GM12878 (cell line): ENCODE data around the gene EHD1. TPM values are rescaled to one million over a fixed set of nuclear protein-coding genes. Genes with fewer than 3 reads are reported as not detected.

ENCODE experiments used
- FOS ChIP-seq: IDR thresholded peaks from 3 replicates; pipeline ENCODE4 v1.6.1; 2011; ENCODE audit warnings: borderline replicate concordance; ENCODE audit not compliant: insufficient read length; ENCODE audit errors: extremely low read depth
- GABPA ChIP-seq: IDR thresholded peaks from 2 replicates; pipeline ENCODE4 v1.6.1; 2014; ENCODE audit warnings: antibody characterized with exemption, low read depth, mild to moderate bottlenecking, inconsistent platforms
- KLF5 ChIP-seq: fragments of 450-650 bp; IDR thresholded peaks from 2 replicates; pipeline ENCODE4 v1.6.1; 2014; ENCODE audit warnings: mild to moderate bottlenecking; ENCODE audit not compliant: partially characterized antibody
- MLLT1 ChIP-seq: fragments of 450-650 bp; IDR thresholded peaks from 2 replicates; pipeline ENCODE4 v1.6.1; 2016; ENCODE audit warnings: mild to moderate bottlenecking
- MTA2 ChIP-seq: fragments of 450-650 bp; IDR thresholded peaks from 2 replicates; pipeline ENCODE4 v1.6.1; 2016; ENCODE audit warnings: low read depth, mild to moderate bottlenecking, moderate library complexity
- NR2C2 ChIP-seq: IDR thresholded peaks from 2 replicates; pipeline ENCODE4 v1.6.1; 2011; ENCODE audit warnings: borderline replicate concordance, low read depth; ENCODE audit not compliant: control insufficient read depth, insufficient read length
- NR2F1 ChIP-seq: fragments of 450-650 bp; conservative IDR thresholded peaks from 2 replicates; pipeline ENCODE4 v1.6.1; 2017; ENCODE audit warnings: mild to moderate bottlenecking
- POU2F2 ChIP-seq: IDR thresholded peaks from 3 replicates; pipeline ENCODE4 v1.6.1; 2011; ENCODE audit warnings: low read depth, mild to moderate bottlenecking, low read length, borderline replicate concordance
- SP1 ChIP-seq: IDR thresholded peaks from one replicate; pipeline ENCODE4 v1.6.1; 2011; ENCODE audit warnings: low read depth, low read length
- SREBF1 ChIP-seq: IDR thresholded peaks from 2 replicates; pipeline ENCODE4 v1.6.1; 2012; ENCODE audit warnings: mild to moderate bottlenecking, low read length
- SUZ12 ChIP-seq: fragments of 200-600 bp; sonication (generic); IDR thresholded peaks from one replicate; pipeline ENCODE4 v1.6.1; 2018; ENCODE audit warnings: antibody characterized with exemption, mild to moderate bottlenecking; ENCODE audit not compliant: unreplicated experiment
- TBL1XR1 ChIP-seq: IDR thresholded peaks from 2 replicates; pipeline ENCODE4 v1.6.1; 2012; ENCODE audit warnings: low read depth, low read length, improper control_type of control experiment
- WRNIP1 ChIP-seq: IDR thresholded peaks from 2 replicates; pipeline ENCODE4 v1.6.1; 2011; ENCODE audit warnings: low read depth, low read length, improper control_type of control experiment, borderline replicate concordance
- YBX1 ChIP-seq: fragments of 450-650 bp; IDR thresholded peaks from 2 replicates; pipeline ENCODE4 v1.6.1; 2016; ENCODE audit warnings: antibody characterized with exemption
- ZBTB11 ChIP-seq: fragments of 450-650 bp; formaldehyde crosslinking; IDR thresholded peaks from 2 replicates; pipeline ENCODE4 v1.5.0; 2022; ENCODE audit warnings: mild to moderate bottlenecking, missing genetic modification characterization
- ZBTB40 ChIP-seq: fragments of 450-650 bp; IDR thresholded peaks from 2 replicates; pipeline ENCODE4 v1.6.1; 2016; ENCODE audit warnings: mild to moderate bottlenecking, moderate library complexity, borderline replicate concordance
- ZNF207 ChIP-seq: fragments of 450-650 bp; IDR thresholded peaks from 2 replicates; pipeline ENCODE4 v1.6.1; 2014; ENCODE audit warnings: antibody characterized with exemption, mild to moderate bottlenecking, borderline replicate concordance
- ZNF217 ChIP-seq: fragments of 450-650 bp; IDR thresholded peaks from 2 replicates; pipeline ENCODE4 v1.6.1; 2017; ENCODE audit warnings: antibody characterized with exemption, mild to moderate bottlenecking
- polyA plus RNA-seq, 11 experiments: library from polyadenylated mRNA; depleted of rRNA in 4 of 11; unstranded in 6 of 11; stranded (reverse) in 5 of 11; fragments of >200 nt; fragmentation: Nextera tagmentation in 4 of 11; fragmentation: Illumina TruSeq in 1 of 11; extraction: Ambion mirVana in 4 of 11; extraction: Trizol in 1 of 11; gene quantifications; 1 replicate in 1 of 11; 2 replicates in 10 of 11; pipeline versions ENCODE4 v1.2.1 to v1.2.3, GENCODE V29; 2011 to 2016; ENCODE audit warnings: inconsistent platforms in 2 of 11, missing spikeins in 2 of 11, low read depth in 1 of 11
- total RNA-seq, 4 experiments: library from RNA; depleted of rRNA in 3 of 4; stranded (reverse); fragments of >200 nt in 3 of 4; fragmentation: Illumina TruSeq in 1 of 4; extraction: Trizol in 1 of 4; gene quantifications; 2 replicates each; pipeline versions ENCODE4 v1.2.1 to v1.2.3, GENCODE V29; 2013 to 2021

The EHD1 gene
- total and polyA plus RNA-seq, 10 of the 15 experiments (the other 5 are each of a cell fraction or from before 2014, with no cell fraction given) = 1.0 to 165 (median 66.5) TPM

GRCh38 chr11:64923944-64924909 is 45.8 kb upstream of the EHD1 start, which contains the start of gene PPP2R5B (continued):
- TF ChIP-seq ZBTB40 (peak; percentile 81), FOS (no peak), ZBTB11 (CRISPR knock-in tag) (no peak), YBX1 (no peak), POU2F2 (no peak), MTA2 (0 out of 2 replicates have a peak, but pooled peaks have one; percentile 20), GABPA (peak; percentile 76), MLLT1 (peak; percentile 92), ZNF207 (no peak; the same call in 1 of the 2 replicates), ZNF217 (no peak), TBL1XR1 (peak; percentile 59; the same call in 1 of the 2 replicates), NR2C2 (no peak), WRNIP1 (no peak), SP1 (peak; percentile 89), NR2F1 (peak; percentile 52), SREBF1 (no peak), SUZ12 (no peak), KLF5 (no peak)
